Gastroesophageal sphincter (tissue), 3 donors: ENCODE measurements around the gene CTRB2.
"Not testable (repeated sequence)": the region's sequence is repeated elsewhere in the genome, so short reads cannot be mapped to it uniquely, and the experiment has no call there.

ENCODE experiments used
- CTCF ChIP-seq, 4 experiments: fragments of 200-600 bp in 2 of 4; fragments of 450-650 bp in 2 of 4; sonication (generic) in 1 of 4; IDR thresholded peaks; one replicate each; pipeline ENCODE4 v1.5.1; 2017 to 2019; ENCODE audit warnings: antibody characterized with exemption in 4 of 4, mild to moderate bottlenecking in 2 of 4, moderate library complexity in 2 of 4
- EP300 ChIP-seq: sonication (generic); formaldehyde crosslinking; IDR thresholded peaks from one replicate; pipeline ENCODE4 v1.6.1; 2017; ENCODE audit warnings: antibody characterized with exemption, mild to moderate bottlenecking

- not testable (repeated sequence) for TF ChIP-seq CTCF (IDR thresholded peaks at IDR 0.05); EP300
Observed at GRCh38 chr16:75242436-75243078, 35.6 kb upstream of the CTRB2 start.
